Upper lobe of left lung (tissue), 6 donors: ENCODE data around the gene MOB3C. TPM values are rescaled to one million over a fixed set of nuclear protein-coding genes. Genes with fewer than 3 reads are reported as not detected.
A peak's percentile ranks its signal among the peaks of the same experiment; 100 is the strongest.

Source experiments
- ATAC-seq, 2 donors: fragments of 200-7000 bp; cut with Tn5 transposase; one replicate each; pipeline ENCODE4 v1.9.1; 2022; ENCODE audit warnings: mild to moderate bottlenecking in 2 of 2, moderate library complexity in 2 of 2; ENCODE audit not compliant: low FRiP score in 2 of 2
- DNase-seq, 2 donors: peaks; one replicate each; pipeline ENCODE4 v3.0.0-alpha.2; 2019 to 2020
- H3K27ac ChIP-seq, 4 donors: fragments of 200-600 bp; sonication (generic); one replicate each; pipeline ENCODE4 v1.5.1; 2016 to 2019
- H3K27me3 ChIP-seq, 4 donors: fragments of 200-600 bp; sonication (generic); one replicate each; pipeline ENCODE4 v1.5.1; 2017 to 2019
- H3K36me3 ChIP-seq, 4 donors: fragments of 200-600 bp; sonication (generic); one replicate each; pipeline ENCODE4 v1.5.1; 2016 to 2019
- H3K4me1 ChIP-seq, 4 donors: fragments of 200-600 bp; sonication (generic); one replicate each; pipeline ENCODE4 v1.5.1; 2018 to 2019
- H3K4me3 ChIP-seq, 4 donors: fragments of 200-600 bp; sonication (generic); one replicate each; pipeline ENCODE4 v1.5.1; 2017 to 2019; ENCODE audit warnings: mild to moderate bottlenecking in 2 of 4, moderate library complexity in 1 of 4
- H3K9me3 ChIP-seq, 4 donors: fragments of 200-600 bp; sonication (generic); one replicate each; pipeline ENCODE4 v1.5.1; 2018 to 2019
- EP300 ChIP-seq, 4 donors: sonication (generic); formaldehyde crosslinking; IDR thresholded peaks; one replicate each; pipeline ENCODE4 v1.5.1; 2017; ENCODE audit warnings: antibody characterized with exemption in 4 of 4, control low read depth in 2 of 4
- POLR2A ChIP-seq, 4 donors: fragments of 450-650 bp; IDR thresholded peaks; one replicate each; pipeline ENCODE4 v1.5.1; 2016 to 2017; ENCODE audit warnings: antibody characterized with exemption in 4 of 4, mild to moderate bottlenecking in 2 of 4
- POLR2AphosphoS5 ChIP-seq, 2 donors: sonication (generic); formaldehyde crosslinking; IDR thresholded peaks; one replicate each; pipeline ENCODE4 v1.5.1; 2017; ENCODE audit warnings: antibody characterized with exemption in 2 of 2
- WGBS, 2 donors: methylation state at CpG; one replicate each; pipeline ENCODE4 v1.1.5; 2017 to 2018; 5-methylcytosine and 5-hydroxymethylcytosine counted together
- total RNA-seq, 6 donors: library from RNA; depleted of rRNA in 4 of 6; stranded (reverse); fragments of >200 nt in 4 of 6; gene quantifications; one replicate each; pipeline versions ENCODE4 v1.1.0 to v1.2.1, GENCODE V29; 2016 to 2021
- TF ChIP-seq, protein P1 (sequence below), 6 experiments: fragments of 450-650 bp in 4 of 6; fragments of 200-600 bp in 2 of 6; sonication (generic) in 2 of 6; IDR thresholded peaks; one replicate each; pipeline ENCODE4 v1.5.1; 2016 to 2019; ENCODE audit warnings: antibody characterized with exemption in 6 of 6
- donor health status: DM: no; HTN: no; CAD: no; lungs with moderate emphysema.
- donor health status: DM: no; HTN: yes; CAD: no; lungs with severe emphysema.

MOB3C gene
- total RNA-seq, 6 donors from 2014 or later = 15.1 to 33.3 (median 22.2) TPM

DNA sequence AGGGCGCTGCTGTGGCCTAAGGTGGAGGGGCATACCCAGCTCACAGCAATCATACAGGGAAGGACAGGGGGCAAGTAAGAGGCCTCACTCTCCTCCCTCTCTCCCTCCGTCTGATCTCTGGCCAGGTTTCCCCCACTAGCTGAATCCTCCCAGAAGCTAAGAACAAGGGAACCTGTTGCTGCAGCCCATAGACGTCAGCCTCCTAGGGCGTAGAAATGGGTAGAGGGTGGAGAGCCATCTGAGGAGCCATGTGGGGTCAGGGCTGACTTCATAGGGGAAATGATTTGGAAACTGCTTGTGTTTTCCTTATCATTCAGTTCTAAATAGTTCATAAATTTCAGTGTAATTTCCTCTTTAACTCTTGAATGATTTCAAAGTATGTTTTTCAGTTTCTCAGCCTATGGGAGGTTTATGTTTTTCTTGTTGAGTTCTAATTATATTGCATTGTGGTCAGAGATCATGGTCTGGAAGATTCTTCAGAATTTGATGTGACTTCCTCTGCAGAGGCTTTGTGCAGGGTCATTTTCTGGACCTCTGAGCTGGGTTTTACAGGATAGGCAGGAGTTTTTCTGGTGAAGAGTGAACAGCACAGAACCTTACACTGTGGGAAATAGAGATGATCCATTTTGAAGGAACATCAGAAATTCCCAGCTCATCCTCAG, 2.3 kb upstream of the MOB3C start:
- H3K27me3 ChIP-seq = no peaks in the 10 kb centered on the region
- no peaks in the 10 kb centered on the region for H3K36me3 ChIP-seq
- no peaks in the 10 kb centered on the region for H3K9me3 ChIP-seq
- no peak overlapping the region for H3K27ac ChIP-seq
- peaks cover 22 to 33% (median 28%) of the 10 kb centered on the region in 4 donors for H3K4me1 ChIP-seq
- DNase-seq (no peak), ATAC-seq (no peak)
- 78 to 80% methylated on average over 4 of the region's 4 CpGs for WGBS, 2 donors
- no peak overlapping the region for H3K4me3 ChIP-seq
- no peak for TF ChIP-seq POLR2A (IDR thresholded peaks at IDR 0.05)
- TF ChIP-seq POLR2AphosphoS5 (IDR thresholded peaks at IDR 0.05) = no peak
- TF ChIP-seq, protein P1, sequence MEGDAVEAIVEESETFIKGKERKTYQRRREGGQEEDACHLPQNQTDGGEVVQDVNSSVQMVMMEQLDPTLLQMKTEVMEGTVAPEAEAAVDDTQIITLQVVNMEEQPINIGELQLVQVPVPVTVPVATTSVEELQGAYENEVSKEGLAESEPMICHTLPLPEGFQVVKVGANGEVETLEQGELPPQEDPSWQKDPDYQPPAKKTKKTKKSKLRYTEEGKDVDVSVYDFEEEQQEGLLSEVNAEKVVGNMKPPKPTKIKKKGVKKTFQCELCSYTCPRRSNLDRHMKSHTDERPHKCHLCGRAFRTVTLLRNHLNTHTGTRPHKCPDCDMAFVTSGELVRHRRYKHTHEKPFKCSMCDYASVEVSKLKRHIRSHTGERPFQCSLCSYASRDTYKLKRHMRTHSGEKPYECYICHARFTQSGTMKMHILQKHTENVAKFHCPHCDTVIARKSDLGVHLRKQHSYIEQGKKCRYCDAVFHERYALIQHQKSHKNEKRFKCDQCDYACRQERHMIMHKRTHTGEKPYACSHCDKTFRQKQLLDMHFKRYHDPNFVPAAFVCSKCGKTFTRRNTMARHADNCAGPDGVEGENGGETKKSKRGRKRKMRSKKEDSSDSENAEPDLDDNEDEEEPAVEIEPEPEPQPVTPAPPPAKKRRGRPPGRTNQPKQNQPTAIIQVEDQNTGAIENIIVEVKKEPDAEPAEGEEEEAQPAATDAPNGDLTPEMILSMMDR (IDR thresholded peaks at IDR 0.05) = no peak
- no peak for TF ChIP-seq EP300 (IDR thresholded peaks at IDR 0.05)

DNA sequence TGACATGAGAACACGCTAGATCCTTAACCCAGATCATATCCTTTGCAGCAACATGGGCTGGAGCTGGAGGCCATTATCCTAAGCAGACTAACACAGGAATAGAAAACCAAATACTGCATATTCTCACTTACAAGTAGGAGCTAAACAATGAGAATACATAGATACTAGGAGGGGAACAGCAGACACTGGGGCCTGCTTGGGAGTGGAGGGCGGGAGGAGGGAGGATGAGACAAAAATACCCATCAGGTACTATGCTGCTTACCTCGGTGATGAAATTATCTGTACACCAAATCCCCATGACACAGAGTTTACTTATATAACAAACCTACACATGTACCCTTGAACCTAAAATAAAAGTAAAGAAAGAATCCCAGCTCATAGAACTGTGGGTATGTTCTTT, 1.2 kb upstream of the MOB3C start:
- no peak for ATAC-seq
- TF ChIP-seq, protein P1 (IDR thresholded peaks at IDR 0.05) = no peak
- TF ChIP-seq EP300 (IDR thresholded peaks at IDR 0.05) (no peak), POLR2A (IDR thresholded peaks at IDR 0.05) (no peak), POLR2AphosphoS5 (IDR thresholded peaks at IDR 0.05) (no peak)
- Histone ChIP-seq H3K4me3 (no peak overlapping the region), H3K9me3 (no peaks in the 10 kb centered on the region), H3K4me1 (peaks cover 33 to 44% (median 38%) of the 10 kb centered on the region in 4 donors), H3K27ac (no peak overlapping the region), H3K36me3 (peaks cover 0 to 3% (median 1%) of the 10 kb centered on the region in 4 donors), H3K27me3 (no peaks in the 10 kb centered on the region)
- WGBS, 2 donors = 89 to 93% methylated on average over 3 of the region's 3 CpGs
- no peak for DNase-seq

DNA sequence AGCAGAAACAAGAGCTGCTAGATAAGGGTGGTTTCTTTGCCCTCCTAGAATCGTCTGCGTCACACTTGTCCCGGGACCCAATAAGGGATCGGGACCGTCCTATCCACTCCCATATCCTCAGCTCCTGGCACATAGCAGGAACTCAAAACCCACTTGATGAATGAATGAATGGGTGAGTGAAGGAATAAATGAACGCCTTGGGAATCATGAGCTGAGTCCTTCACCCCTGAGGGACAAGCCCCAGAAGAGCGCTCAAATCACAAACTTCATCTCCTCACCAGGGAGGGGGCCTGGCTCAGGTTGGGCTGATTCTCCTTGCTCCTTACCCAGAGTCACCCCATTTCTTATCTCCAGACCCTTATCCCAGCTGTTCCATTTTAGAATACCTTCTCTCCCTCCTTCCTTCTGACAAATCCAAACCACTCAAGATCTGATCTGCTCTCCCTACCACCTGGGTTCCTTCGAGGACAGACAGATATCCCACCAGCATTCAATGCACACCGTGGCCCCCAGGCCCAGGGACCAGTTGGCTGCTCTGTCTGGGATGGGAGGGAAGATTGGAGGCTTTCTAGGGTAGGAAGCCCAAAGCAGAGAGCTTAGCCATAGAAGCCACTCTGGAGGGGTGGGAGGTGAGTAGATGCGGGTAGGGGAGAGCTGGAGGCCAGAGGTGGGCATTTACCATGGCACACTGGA, 643 bp upstream of the MOB3C start:
- peak; percentile 12 to 66 for ATAC-seq
- H3K36me3 ChIP-seq = peaks cover 0 to 8% (median 3%) of the 10 kb centered on the region in 4 donors

DNA sequence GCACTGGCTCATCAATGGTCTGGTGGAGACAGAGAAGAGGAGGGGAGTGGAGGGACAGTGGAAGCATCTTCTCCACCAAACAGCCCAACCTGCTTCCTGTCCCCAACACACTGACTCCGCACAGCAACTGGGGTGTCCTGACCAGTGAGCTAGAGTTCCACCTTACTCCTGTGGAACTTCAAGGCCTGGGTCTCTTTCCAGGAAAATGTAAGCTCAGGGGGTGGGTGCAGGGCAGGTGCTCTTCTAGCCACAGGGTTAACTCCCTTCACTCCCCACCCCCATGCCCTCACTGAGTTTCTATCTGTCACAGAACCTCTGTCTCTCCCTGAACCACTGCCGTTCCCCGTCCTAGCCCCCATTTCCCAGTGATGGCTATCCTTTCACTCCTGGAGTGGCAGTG, 876 bp downstream of the MOB3C start:
- Histone ChIP-seq H3K27me3 (no peaks in the 10 kb centered on the region), H3K9me3 (no peaks in the 10 kb centered on the region), H3K36me3 (peaks cover 0 to 19% (median 6%) of the 10 kb centered on the region in 4 donors), H3K4me1 (peaks cover 44 to 63% (median 49%) of the 10 kb centered on the region in 4 donors), H3K27ac (peak overlapping the region; percentile 87 to 93 (median 92)), H3K4me3 (peak overlapping the region; percentile 71 to 85 (median 76))
- 36 to 60% methylated on average over 3 of the region's 3 CpGs for WGBS, 2 donors
- DNase-seq = no peak
- TF ChIP-seq POLR2A (IDR thresholded peaks at IDR 0.05) = no peak
- TF ChIP-seq EP300 (IDR thresholded peaks at IDR 0.05) = no peak
- no peak for TF ChIP-seq POLR2AphosphoS5 (IDR thresholded peaks at IDR 0.05)
- TF ChIP-seq, protein P1 (IDR thresholded peaks at IDR 0.05) = no peak
- no peak for ATAC-seq

More for the DNA sequence above, 643 bp upstream of the MOB3C start:
- peaks cover 37 to 50% (median 42%) of the 10 kb centered on the region in 4 donors for H3K4me1 ChIP-seq
- H3K4me3 ChIP-seq = peak overlapping the region in 3 of 4 donors; percentile 71 to 85 (median 73)
- 38 to 41% methylated on average over 10 of the region's 10 CpGs for WGBS, 2 donors
- peak overlapping the region; percentile 87 to 93 (median 92) for H3K27ac ChIP-seq
- peak in 1 of 2 donors; percentile 6 for DNase-seq
- TF ChIP-seq, protein P1 (IDR thresholded peaks at IDR 0.05) = no peak
- TF ChIP-seq EP300 (IDR thresholded peaks at IDR 0.05) = no peak
- no peak for TF ChIP-seq POLR2AphosphoS5 (IDR thresholded peaks at IDR 0.05)
- TF ChIP-seq POLR2A (IDR thresholded peaks at IDR 0.05) = no peak
- H3K9me3 ChIP-seq = no peaks in the 10 kb centered on the region
- no peaks in the 10 kb centered on the region for H3K27me3 ChIP-seq
